Esophagus muscularis mucosa (tissue), 4 donors: ENCODE results near the gene ULBP3. TPM values are rescaled to one million over a fixed set of nuclear protein-coding genes. Genes with fewer than 3 reads are reported as not detected.
"Not testable (repeated sequence)": the region's sequence is repeated elsewhere in the genome, so short reads cannot be mapped to it uniquely, and the experiment has no call there.

Source experiments
- DNase-seq: peaks from one replicate; pipeline ENCODE4 v3.0.0-alpha.2; 2017; ENCODE audit errors: extremely low spot score
- H3K27ac ChIP-seq, 4 donors: fragments of 200-600 bp; sonication (generic); replicated peaks in 1 of 4; 1 replicate in 3 of 4; 2 replicates in 1 of 4; pipeline ENCODE4 v1.5.1; 2016 to 2019; ENCODE audit warnings: mild to moderate bottlenecking in 1 of 4
- H3K27me3 ChIP-seq, 4 donors: fragments of 200-600 bp; sonication (generic); one replicate each; pipeline versions ENCODE4 v1.5.1 to v1.6.0; 2016 to 2019
- H3K36me3 ChIP-seq, 4 donors: fragments of 200-600 bp; sonication (generic); one replicate each; pipeline ENCODE4 v1.5.1; 2016 to 2019
- H3K4me1 ChIP-seq, 4 donors: fragments of 200-600 bp; sonication (generic); one replicate each; pipeline ENCODE4 v1.5.1; 2016 to 2019
- H3K4me3 ChIP-seq, 4 donors: fragments of 200-600 bp; sonication (generic); 1 replicate in 2 of 4; 2 replicates in 2 of 4; pipeline ENCODE4 v1.5.1; 2016 to 2019; ENCODE audit warnings: mild to moderate bottlenecking in 4 of 4, moderate library complexity in 1 of 4
- H3K9me3 ChIP-seq, 4 donors: fragments of 200-600 bp; sonication (generic); 1 replicate in 3 of 4; 2 replicates in 1 of 4; pipeline ENCODE4 v1.5.1; 2016 to 2019
- CTCF ChIP-seq, 3 experiments: fragments of 200-600 bp in 2 of 3; fragments of 450-650 bp in 1 of 3; sonication (generic) in 2 of 3; IDR thresholded peaks; one replicate each; pipeline ENCODE4 v1.5.1; 2017 to 2019; ENCODE audit warnings: antibody characterized with exemption in 3 of 3, mild to moderate bottlenecking in 2 of 3, moderate library complexity in 1 of 3
- EP300 ChIP-seq: sonication (generic); formaldehyde crosslinking; IDR thresholded peaks from one replicate; pipeline ENCODE4 v1.6.1; 2017; ENCODE audit warnings: antibody characterized with exemption
- POLR2A ChIP-seq: fragments of 450-650 bp; IDR thresholded peaks from one replicate; pipeline ENCODE4 v1.6.1; 2017; ENCODE audit warnings: antibody characterized with exemption, moderate library complexity, mild to moderate bottlenecking, low read depth
- POLR2AphosphoS5 ChIP-seq, 2 donors: sonication (generic); formaldehyde crosslinking; IDR thresholded peaks; one replicate each; pipeline ENCODE4 v1.6.1; 2017; ENCODE audit warnings: antibody characterized with exemption in 2 of 2
- WGBS: methylation state at CpG from one replicate; pipeline ENCODE4 v1.1.5; 2018; 5-methylcytosine and 5-hydroxymethylcytosine counted together
- intact Hi-C: fragments of 100-400 bp; cut with DNase I; formaldehyde crosslinking; loops from one replicate; pipeline ENCODE4 v1.15.1; 2023
- total RNA-seq, 4 donors: library from RNA; depleted of rRNA; stranded (reverse); fragments of >200 nt; gene quantifications; one replicate each; pipeline versions ENCODE4 v1.1.0 to v1.2.1, GENCODE V29; 2016

Gene ULBP3
- total RNA-seq, 4 donors from 2014 or later = 0.50 to 0.86 (median 0.65) TPM; not detected in 1

- intact Hi-C loops = loop anchor here (2.0 kb wide), 1 partner anchor 313 kb away; no protein-coding TSS in a partner anchor
- no peak for DNase-seq
- H3K4me1 ChIP-seq = no peaks in the 10 kb centered on the region
- no peak overlapping the region for H3K27ac ChIP-seq
- peaks cover 0 to 21% (median 0%) of the 10 kb centered on the region in 4 donors for H3K27me3 ChIP-seq
- no peak overlapping the region for H3K4me3 ChIP-seq
- H3K36me3 ChIP-seq = no peaks in the 10 kb centered on the region
- 89% methylated on average over 4 of the region's 4 CpGs for WGBS
- no peaks in the 10 kb centered on the region for H3K9me3 ChIP-seq
- TF ChIP-seq POLR2AphosphoS5 (IDR thresholded peaks at IDR 0.05) = no peak
Observed at GRCh38 chr6:150081702-150082101, 12.8 kb upstream of the ULBP3 start.

GRCh38 chr6:150079604-150080003 lies 10.7 kb upstream of the ULBP3 start:
- intact Hi-C loops = loop anchor here (1.0 to 10.0 kb wide), 3 partner anchors 256 to 735 kb away; no protein-coding TSS in a partner anchor
- 78% methylated on average over 4 of the region's 4 CpGs for WGBS

GRCh38 chr6:150078788-150079187 lies 9.9 kb upstream of the ULBP3 start:
- no peaks in the 10 kb centered on the region for H3K9me3 ChIP-seq
- H3K27me3 ChIP-seq = peaks cover 0 to 13% (median 0%) of the 10 kb centered on the region in 4 donors
- intact Hi-C loops = loop anchor here (10.0 kb wide), 1 partner anchor 736 kb away; no protein-coding TSS in a partner anchor
- no peak for DNase-seq
- H3K27ac ChIP-seq = no peak overlapping the region
- H3K4me3 ChIP-seq = no peak overlapping the region
- WGBS = 75% methylated on average over 2 of the region's 2 CpGs
- TF ChIP-seq POLR2A = no peak
- no peak for TF ChIP-seq EP300
- no peak for TF ChIP-seq POLR2AphosphoS5 (IDR thresholded peaks at IDR 0.05)
- no peak for TF ChIP-seq CTCF (IDR thresholded peaks at IDR 0.05)
- no peaks in the 10 kb centered on the region for H3K4me1 ChIP-seq
- no peaks in the 10 kb centered on the region for H3K36me3 ChIP-seq

More at GRCh38 chr6:150079604-150080003, 10.7 kb upstream of the ULBP3 start:
- no peaks in the 10 kb centered on the region for H3K9me3 ChIP-seq
- no peak overlapping the region for H3K27ac ChIP-seq
- no peaks in the 10 kb centered on the region for H3K4me1 ChIP-seq
- H3K4me3 ChIP-seq = no peak overlapping the region
- TF ChIP-seq POLR2A (no peak), POLR2AphosphoS5 (IDR thresholded peaks at IDR 0.05) (no peak), CTCF (IDR thresholded peaks at IDR 0.05) (no peak), EP300 (no peak)
- H3K27me3 ChIP-seq = peaks cover 0 to 15% (median 0%) of the 10 kb centered on the region in 4 donors
- DNase-seq = no peak
- H3K36me3 ChIP-seq = no peaks in the 10 kb centered on the region

GRCh38 chr6:150076196-150076893 lies 7.4 kb upstream of the ULBP3 start:
- H3K27ac ChIP-seq = no peak overlapping the region
- TF ChIP-seq POLR2A (no peak), EP300 (no peak), CTCF (IDR thresholded peaks at IDR 0.05) (no peak), POLR2AphosphoS5 (IDR thresholded peaks at IDR 0.05) (no peak)
- H3K27me3 ChIP-seq = peaks cover 0 to 6% (median 0%) of the 10 kb centered on the region in 4 donors
- H3K9me3 ChIP-seq = no peaks in the 10 kb centered on the region
- no peaks in the 10 kb centered on the region for H3K4me1 ChIP-seq
- no peak overlapping the region for H3K4me3 ChIP-seq
- intact Hi-C loops = loop anchor here (10.0 kb wide), 1 partner anchor 738 kb away; no protein-coding TSS in a partner anchor
- WGBS = 74% methylated on average over 7 of the region's 8 CpGs
- no peaks in the 10 kb centered on the region for H3K36me3 ChIP-seq
- DNase-seq = no peak

GRCh38 chr6:150075034-150075421 lies 6.1 kb upstream of the ULBP3 start:
- Histone ChIP-seq H3K27ac (no peak overlapping the region), H3K36me3 (no peaks in the 10 kb centered on the region), H3K27me3 (peaks cover 0 to 6% (median 0%) of the 10 kb centered on the region in 4 donors), H3K4me1 (no peaks in the 10 kb centered on the region), H3K9me3 (no peaks in the 10 kb centered on the region), H3K4me3 (no peak overlapping the region)
- DNase-seq = no peak
- intact Hi-C loops = loop anchor here (10.0 kb wide), 1 partner anchor 740 kb away; no protein-coding TSS in a partner anchor
- 80% methylated on average over 2 of the region's 2 CpGs for WGBS
- TF ChIP-seq POLR2AphosphoS5 (IDR thresholded peaks at IDR 0.05) = no peak
- no peak for TF ChIP-seq EP300
- TF ChIP-seq CTCF (IDR thresholded peaks at IDR 0.05) = no peak
- no peak for TF ChIP-seq POLR2A

- not testable (repeated sequence) for H3K4me1 ChIP-seq, H3K4me3 ChIP-seq, H3K27me3 ChIP-seq, DNase-seq, H3K36me3 ChIP-seq, H3K27ac ChIP-seq, H3K9me3 ChIP-seq
- WGBS = 83% methylated on average over 4 of the region's 4 CpGs
- intact Hi-C loops = loop anchor here (10.0 kb wide), 1 partner anchor 740 kb away; no protein-coding TSS in a partner anchor
Observed at GRCh38 chr6:150074396-150075033, 5.6 kb upstream of the ULBP3 start.
